Panc1 (cell line): ENCODE data around the gene NRG2.

Experiments
- POLR2AphosphoS5 ChIP-seq: IDR thresholded peaks from 2 replicates; pipeline ENCODE4 v1.6.1; 2012; ENCODE audit warnings: mild to moderate bottlenecking, low read depth, low read length, moderate library complexity
- TF ChIP-seq, protein P1 (sequence below): fragments of 450-650 bp; IDR thresholded peaks from 2 replicates; pipeline ENCODE4 v1.5.1; 2017; ENCODE audit warnings: mild to moderate bottlenecking
- TF ChIP-seq, protein P2 (sequence below), 2 experiments: IDR thresholded peaks; 2 replicates each; pipeline ENCODE4 v1.6.1; 2011 to 2012; ENCODE audit warnings: low read depth in 2 of 2, control low read depth in 1 of 2, low read length in 1 of 2, mild to moderate bottlenecking in 1 of 2, moderate library complexity in 1 of 2; ENCODE audit not compliant: insufficient read depth in 1 of 2

DNA sequence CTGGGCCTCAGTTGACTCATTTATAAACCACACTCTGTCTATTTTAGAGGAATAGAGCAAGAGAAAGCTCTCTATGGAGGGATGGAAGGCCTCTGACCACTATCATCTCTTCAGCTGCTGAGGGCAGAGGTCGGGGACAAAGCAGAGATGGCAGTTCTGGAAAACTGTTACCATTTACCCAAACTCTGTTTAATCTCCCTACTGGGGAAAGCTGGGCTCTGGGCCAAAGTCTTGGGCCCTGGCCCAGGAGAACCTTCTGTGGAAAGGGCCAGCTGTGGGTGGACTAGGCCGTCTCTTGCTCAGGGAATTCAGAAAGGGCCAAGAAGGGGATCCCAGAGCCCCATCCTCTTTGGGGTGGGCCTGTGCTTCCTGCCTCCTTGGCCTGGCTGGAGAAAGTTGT is 147.5 kb downstream of the NRG2 start:
- TF ChIP-seq POLR2AphosphoS5, result no peak
- TF ChIP-seq, protein P1, sequence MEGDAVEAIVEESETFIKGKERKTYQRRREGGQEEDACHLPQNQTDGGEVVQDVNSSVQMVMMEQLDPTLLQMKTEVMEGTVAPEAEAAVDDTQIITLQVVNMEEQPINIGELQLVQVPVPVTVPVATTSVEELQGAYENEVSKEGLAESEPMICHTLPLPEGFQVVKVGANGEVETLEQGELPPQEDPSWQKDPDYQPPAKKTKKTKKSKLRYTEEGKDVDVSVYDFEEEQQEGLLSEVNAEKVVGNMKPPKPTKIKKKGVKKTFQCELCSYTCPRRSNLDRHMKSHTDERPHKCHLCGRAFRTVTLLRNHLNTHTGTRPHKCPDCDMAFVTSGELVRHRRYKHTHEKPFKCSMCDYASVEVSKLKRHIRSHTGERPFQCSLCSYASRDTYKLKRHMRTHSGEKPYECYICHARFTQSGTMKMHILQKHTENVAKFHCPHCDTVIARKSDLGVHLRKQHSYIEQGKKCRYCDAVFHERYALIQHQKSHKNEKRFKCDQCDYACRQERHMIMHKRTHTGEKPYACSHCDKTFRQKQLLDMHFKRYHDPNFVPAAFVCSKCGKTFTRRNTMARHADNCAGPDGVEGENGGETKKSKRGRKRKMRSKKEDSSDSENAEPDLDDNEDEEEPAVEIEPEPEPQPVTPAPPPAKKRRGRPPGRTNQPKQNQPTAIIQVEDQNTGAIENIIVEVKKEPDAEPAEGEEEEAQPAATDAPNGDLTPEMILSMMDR, result no peak
- TF ChIP-seq, protein P2, sequence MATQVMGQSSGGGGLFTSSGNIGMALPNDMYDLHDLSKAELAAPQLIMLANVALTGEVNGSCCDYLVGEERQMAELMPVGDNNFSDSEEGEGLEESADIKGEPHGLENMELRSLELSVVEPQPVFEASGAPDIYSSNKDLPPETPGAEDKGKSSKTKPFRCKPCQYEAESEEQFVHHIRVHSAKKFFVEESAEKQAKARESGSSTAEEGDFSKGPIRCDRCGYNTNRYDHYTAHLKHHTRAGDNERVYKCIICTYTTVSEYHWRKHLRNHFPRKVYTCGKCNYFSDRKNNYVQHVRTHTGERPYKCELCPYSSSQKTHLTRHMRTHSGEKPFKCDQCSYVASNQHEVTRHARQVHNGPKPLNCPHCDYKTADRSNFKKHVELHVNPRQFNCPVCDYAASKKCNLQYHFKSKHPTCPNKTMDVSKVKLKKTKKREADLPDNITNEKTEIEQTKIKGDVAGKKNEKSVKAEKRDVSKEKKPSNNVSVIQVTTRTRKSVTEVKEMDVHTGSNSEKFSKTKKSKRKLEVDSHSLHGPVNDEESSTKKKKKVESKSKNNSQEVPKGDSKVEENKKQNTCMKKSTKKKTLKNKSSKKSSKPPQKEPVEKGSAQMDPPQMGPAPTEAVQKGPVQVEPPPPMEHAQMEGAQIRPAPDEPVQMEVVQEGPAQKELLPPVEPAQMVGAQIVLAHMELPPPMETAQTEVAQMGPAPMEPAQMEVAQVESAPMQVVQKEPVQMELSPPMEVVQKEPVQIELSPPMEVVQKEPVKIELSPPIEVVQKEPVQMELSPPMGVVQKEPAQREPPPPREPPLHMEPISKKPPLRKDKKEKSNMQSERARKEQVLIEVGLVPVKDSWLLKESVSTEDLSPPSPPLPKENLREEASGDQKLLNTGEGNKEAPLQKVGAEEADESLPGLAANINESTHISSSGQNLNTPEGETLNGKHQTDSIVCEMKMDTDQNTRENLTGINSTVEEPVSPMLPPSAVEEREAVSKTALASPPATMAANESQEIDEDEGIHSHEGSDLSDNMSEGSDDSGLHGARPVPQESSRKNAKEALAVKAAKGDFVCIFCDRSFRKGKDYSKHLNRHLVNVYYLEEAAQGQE (IDR thresholded peaks at IDR 0.05; ENCODE audit: insufficient read depth in 1 of 2, low read depth in 2 of 2, low read length in 1 of 2), result no peak
